NCI-H2227 (cell line): ENCODE data around the gene APBA2.
"Not testable (repeated sequence)": the region's sequence is repeated elsewhere in the genome, so short reads cannot be mapped to it uniquely, and the experiment has no call there.

Source experiments
- DNase-seq: peaks from one replicate; lab custom pipeline; 2025; ENCODE audit not compliant: unreplicated experiment; lab: John Stamatoyannopoulos, UW

APBA2 gene

DNA sequence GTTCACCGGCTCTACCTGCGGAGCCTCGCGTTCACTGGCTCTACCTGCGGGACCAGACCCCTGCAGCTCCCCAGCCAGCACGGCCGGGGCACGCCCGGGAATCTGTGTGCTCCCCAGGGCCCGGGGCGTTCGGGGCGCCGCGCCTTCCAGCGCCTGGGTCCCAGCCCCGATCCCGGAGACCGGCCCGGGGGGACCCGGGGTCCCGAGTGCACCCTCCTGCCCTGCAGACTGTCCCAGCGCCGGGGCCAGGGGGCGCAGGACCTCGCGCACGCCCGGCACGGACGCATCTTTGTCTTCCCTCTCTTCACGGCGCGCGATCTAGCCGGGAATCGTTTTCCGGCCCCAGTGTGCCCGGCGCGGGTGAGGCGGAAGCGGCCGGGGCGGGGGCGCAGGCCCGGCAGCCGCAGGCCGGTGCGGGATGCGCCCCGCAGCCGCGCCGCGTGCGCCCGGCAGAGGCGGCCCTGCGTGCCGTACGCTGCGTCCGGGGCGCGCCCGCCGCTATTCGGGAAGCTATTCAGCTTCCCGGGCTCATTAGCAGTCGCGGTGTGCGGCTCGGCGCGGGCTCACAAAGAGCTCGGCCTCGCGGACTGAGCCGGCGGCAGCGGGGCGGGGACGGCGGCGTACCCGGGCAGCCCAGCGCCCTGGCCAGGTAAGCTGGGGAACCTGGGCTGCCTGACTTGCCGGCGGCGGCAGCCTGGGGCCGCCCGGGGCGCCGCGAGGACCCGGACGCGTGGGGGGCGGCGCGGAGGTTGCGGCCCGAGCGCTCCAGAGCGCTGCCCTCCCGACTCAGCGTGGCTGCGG is at the start of gene APBA2:
Gene APBA2 (plus strand): TSS at position 345 of the 801 bp plus-strand sequence. CDS start 167,911 bp downstream, outside the sequence.
- peak; percentile 64 for DNase-seq

- DNase-seq = not testable (repeated sequence)
Observed at GRCh38 chr15:28840285-28840684, 45.5 kb upstream of the APBA2 start.

- DNase-seq = not testable (repeated sequence)
Observed at GRCh38 chr15:28842210-28842609, 43.6 kb upstream of the APBA2 start.

DNA sequence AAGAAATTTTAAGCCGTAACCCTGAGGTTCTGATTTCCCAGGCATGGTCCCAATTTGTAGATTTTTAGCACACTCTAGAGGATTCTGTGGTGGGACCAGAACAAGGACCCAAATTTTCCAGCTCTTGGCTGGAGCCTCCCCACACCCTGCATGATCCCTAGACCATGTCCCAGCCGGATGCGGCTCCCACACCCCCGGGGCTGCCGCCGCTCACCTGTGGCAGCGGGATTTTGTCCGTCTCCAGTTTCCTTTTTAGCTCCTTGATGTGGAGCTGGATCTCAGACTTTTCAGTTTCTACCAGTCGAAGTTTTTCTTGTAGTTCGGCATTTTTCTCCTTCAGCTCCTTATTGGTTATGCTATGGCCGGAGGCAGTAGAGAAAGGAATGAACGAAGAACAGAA is 42.3 kb upstream of the APBA2 start:
- DNase-seq = not testable (repeated sequence)

DNA sequence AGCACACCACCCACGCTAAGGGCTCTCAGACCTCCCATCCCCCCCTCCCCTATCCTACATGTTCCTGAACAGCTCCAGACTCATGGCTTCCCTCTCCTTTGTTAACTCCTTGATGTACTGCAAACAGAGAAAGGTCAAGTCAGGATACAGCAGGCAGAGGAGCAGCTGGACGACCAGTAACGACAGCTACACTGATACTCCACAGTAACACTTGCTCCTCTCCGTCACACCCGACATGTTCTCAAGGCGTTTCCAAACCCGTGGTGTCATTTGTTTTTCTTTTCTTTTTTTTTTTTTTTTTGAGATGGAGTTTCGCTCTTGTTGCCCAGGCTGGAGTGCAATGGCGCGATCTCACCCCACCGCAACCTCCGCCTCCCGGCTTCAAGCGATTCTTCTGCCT is 41.6 kb upstream of the APBA2 start:
- not testable (repeated sequence) for DNase-seq

GRCh38 chr15:28847247-28847646 is 38.5 kb upstream of the APBA2 start:
- DNase-seq = not testable (repeated sequence)

DNA sequence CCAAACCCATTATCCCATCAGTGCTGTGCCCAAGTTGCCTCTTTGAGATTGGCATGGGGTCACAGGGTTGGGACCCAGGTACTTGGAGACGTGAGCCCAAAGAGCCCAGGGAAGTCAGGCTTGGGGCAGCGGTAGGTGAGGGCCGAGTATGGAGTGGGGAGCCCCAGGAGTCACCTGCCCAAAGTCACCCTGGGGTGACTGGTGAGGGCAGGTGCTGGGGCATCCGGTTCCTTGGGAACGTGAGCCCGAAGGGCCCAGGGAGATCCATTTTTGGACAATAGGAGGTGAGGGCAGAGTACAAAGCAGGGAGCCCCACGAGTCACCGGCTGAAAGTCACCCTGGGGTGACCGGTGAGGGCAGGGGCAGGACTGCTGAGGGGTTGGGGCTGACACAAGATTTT is 37.8 kb upstream of the APBA2 start:
- not testable (repeated sequence) for DNase-seq

DNA sequence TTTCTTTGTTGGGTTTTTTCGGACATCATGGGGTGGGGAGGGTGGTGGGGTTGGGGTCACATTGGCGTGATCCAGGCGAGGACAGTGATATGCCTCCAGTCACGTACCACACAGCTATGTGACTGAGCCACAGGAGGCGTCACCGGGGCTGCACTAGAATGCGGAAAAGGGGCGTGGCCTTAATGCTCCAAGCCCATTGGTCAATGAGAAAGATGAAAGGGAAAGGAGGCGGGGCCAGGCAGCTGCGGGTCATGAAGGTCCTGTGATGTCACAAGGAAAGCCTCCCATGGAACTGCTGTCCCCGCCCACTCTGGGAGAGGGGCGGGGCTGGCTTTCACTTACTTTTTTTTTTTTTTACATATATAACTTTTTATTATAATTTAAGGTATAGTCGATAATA is 37.3 kb upstream of the APBA2 start, which contains the start of gene GOLGA6L7:
Gene GOLGA6L7 (minus strand): TSS at position 124 of the 400 bp plus-strand sequence. CDS start 95 bp downstream, at position 29.
- DNase-seq = not testable (repeated sequence)

DNA sequence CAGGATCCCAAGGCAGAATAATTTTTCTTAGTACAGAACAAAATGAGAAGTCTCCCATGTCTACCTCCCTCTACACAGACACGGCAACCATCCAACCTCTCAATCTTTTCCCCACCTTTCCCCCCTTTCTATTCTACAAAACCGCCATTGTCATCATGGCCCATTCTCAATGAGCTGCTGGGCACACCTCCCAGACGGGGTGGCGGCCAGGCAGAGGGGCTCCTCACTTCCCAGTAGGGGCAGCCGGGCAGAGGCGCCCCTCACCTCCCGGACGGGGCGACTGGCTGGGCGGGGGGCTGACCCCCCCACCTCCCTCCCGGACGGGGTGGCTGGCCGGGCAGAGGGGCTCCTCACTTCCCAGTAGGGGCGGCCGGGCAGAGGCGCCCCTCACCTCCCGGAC is 36.5 kb upstream of the APBA2 start:
- not testable (repeated sequence) for DNase-seq

DNA sequence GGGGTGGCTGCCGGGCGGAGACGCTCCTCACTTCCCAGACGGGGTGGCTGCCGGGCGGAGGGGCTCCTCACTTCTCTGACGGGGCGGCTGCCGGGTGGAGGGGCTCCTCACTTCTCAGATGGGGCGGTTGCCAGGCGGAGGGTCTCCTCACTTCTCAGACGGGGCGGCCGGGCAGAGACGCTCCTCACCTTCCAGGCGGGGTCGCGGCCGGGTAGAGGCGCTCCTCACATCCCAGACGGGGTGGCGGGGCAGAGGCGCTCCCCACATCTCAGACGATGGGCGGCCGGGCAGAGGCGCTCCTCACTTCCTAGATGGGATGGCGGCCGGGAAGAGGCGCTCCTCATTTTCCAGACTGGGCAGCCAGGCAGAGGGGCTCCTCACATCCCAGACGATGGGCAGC is 36.0 kb upstream of the APBA2 start:
- not testable (repeated sequence) for DNase-seq

GRCh38 chr15:28853654-28854053 is 32.1 kb upstream of the APBA2 start:
- DNase-seq = not testable (repeated sequence)

- not testable (repeated sequence) for DNase-seq
Observed at GRCh38 chr15:28854578-28854977, 31.2 kb upstream of the APBA2 start.

GRCh38 chr15:28861031-28861534 is 24.7 kb upstream of the APBA2 start:
- DNase-seq = no peak

DNA sequence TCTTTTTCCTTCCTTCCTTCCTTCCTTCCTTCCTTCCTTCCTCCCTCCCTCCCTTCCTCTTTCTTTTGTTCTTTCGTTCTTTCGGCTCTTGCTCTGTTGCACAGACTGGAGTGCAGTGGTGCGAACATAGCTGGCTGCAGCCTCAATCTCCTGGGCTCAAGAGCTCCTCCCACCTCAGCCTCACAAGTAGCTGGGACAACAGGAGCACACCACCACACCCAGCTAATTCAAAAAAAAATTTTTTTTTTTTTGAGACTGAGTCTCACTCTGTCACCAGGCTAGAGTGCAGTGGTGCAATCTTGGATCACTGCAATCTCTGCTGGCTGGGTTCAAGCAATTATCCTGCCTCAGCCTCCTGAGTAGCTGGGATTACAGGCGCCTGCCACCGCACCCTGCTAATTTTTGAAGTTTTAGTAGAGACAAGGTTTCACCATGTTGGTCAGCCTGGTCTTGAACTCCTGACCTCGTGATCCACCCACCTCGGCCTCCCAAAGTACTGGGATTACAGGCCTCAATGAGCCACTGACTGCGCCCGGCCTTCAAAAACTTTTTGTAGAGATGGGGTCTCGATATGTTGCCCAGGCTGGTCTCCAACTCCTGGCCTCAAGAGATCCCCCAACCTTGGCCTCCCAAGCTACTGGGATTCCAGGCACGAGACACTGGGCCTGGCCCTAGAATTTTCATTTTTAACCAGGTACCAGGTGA is 24.0 kb upstream of the APBA2 start:
- not testable (repeated sequence) for DNase-seq

DNA sequence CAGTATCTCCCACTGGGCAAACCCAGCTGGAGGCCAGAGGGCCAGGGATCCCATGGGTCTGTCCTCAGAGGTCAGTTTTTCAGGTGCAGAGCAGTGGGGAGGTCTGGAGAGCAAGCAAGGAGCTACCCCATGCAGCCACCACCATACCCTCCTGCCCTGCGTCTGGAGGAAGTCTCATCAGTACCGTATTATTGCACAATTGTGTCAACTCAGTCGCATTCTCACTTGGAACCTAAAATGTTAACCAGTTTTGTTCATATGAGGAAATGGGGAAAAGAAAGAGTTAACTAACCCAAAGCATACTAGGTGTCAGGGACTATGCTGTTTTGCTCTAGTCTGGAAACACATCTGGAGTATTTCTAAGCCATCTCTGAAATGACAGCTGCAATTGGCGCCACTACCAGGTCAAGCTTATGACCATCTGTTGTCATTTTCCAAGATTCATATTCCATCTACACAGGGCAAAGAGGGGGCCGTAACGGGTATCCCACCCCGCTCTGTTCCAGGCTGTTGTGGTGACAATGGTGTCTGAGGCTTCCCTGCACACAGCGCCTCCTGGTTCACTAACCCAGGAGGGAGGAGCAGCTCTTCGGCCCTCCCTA is 16.9 kb upstream of the APBA2 start:
- no peak for DNase-seq

- DNase-seq = no peak
Observed at GRCh38 chr15:28871168-28871567, 14.6 kb upstream of the APBA2 start.

- DNase-seq = no peak
Observed at GRCh38 chr15:28873006-28873405, 12.8 kb upstream of the APBA2 start.

GRCh38 chr15:28873585-28874190 is 12.1 kb upstream of the APBA2 start:
- DNase-seq = no peak

- DNase-seq = no peak
Observed at GRCh38 chr15:28875461-28876000, 10.2 kb upstream of the APBA2 start.

DNA sequence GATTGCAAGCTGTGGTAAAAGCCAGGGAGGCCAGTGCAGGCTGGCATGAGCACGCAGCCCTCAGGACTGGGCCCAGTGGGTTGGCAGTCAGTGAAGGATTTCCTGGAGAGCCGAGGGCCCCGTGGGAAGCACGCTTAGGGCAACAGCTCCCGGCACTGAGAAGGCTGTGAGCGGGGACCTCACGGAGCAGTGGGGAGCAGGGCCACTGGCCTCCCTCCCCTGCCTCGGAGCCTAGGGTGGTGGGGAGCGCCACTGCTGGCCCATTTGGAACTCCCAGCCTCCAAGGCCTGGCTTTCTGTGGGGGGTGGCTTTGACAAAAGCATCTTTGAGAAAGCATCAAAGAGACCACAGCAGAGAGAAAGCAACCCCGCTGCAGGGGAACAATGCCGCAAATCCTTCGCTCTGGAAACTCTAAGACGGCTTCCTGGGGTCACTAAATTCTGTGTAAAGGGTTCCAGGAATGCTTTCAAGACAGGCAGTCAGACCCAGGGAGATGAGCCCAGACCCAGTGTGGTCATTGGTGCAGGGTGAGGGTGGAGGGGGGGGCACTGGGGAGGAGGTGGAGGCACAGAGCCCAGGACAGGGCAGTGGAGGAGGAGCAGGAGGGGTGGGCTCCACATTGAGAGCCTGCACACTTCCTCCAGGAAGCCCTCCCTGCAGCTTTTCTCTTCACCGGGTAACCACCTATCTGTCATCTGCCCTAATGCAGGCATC is 9.5 kb upstream of the APBA2 start:
- DNase-seq = no peak
